Erythroblast (primary cell): Measurements from ENCODE around the gene GNA12.
"Not testable (repeated sequence)": the region's sequence is repeated elsewhere in the genome, so short reads cannot be mapped to it uniquely, and the experiment has no call there.

Experiments
- DNase-seq, 2 experiments: peaks; one replicate each; lab custom pipeline; 2025; lab: John Stamatoyannopoulos, UW
- GATA1 ChIP-seq: IDR thresholded peaks from 2 replicates; pipeline ENCODE4 v1.6.1; 2011; ENCODE audit warnings: low read depth, mild to moderate bottlenecking, control low read depth, low read length, moderate library complexity
- POLR2A ChIP-seq: IDR thresholded peaks from 2 replicates; pipeline ENCODE4 v1.6.1; 2011; ENCODE audit warnings: mild to moderate bottlenecking, low read length

GNA12 gene

DNA sequence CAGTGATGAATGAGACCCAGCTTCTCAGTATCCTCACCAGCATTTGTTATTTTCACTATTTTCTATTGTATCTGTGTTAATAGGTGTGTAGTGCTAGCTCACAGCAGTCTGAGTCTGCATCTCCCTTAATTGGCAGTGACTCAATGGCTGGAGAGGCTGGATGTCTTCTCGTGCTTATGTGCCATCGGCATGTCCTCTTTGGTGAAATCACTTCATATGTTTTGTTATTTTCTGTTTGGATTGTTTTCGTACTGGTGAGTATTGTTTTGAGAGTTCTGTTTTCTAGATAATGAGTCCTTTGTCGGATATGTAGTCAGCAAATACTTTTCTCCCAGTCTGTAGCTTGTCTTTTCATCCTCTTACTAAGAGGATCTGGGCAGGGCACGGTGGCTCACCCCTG is 90.0 kb downstream of the GNA12 start:
- DNase-seq, result no peak
- no peak for TF ChIP-seq GATA1
- no peak for TF ChIP-seq POLR2A

DNA sequence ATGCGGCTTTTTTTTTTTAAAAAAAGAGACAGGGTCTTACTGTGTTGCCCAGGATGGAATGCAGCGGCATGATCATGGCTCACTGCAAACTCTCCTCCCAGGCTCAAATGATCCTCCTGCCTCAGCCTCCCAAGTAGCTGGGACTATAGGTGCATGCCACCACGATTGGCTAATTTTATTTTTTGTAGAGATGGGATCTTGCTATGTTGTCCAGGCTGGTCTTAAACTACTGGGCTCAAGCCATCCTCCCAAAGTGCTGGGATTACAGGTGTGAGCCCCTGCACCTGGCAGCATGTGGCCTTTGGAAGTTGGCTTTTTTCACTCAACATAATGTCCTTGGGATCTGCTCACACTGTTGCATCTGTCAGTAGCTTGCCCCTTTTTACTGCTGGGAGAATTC is 91.0 kb downstream of the GNA12 start:
- TF ChIP-seq GATA1, result no peak
- no peak for TF ChIP-seq POLR2A
- no peak for DNase-seq

DNA sequence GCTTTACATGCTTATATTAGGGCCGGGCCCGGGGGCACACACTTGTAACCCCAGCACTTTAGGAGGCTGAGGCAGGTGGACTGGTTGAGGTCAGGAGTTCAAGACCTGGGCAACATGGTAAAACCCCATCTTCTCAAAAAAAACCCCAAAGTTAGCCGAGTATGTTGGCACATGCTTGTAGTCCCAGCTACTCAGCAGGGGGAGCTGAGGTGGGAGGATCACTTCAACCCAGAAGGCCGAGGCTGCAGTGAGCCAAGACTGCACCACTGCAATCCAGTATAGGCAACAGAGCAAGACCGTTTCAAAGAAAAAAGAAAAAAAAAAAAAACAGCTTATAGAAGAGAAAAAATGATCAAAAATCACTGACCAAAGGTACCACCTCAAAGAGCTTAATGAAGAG is 93.0 kb downstream of the GNA12 start:
- no peak for DNase-seq

DNA sequence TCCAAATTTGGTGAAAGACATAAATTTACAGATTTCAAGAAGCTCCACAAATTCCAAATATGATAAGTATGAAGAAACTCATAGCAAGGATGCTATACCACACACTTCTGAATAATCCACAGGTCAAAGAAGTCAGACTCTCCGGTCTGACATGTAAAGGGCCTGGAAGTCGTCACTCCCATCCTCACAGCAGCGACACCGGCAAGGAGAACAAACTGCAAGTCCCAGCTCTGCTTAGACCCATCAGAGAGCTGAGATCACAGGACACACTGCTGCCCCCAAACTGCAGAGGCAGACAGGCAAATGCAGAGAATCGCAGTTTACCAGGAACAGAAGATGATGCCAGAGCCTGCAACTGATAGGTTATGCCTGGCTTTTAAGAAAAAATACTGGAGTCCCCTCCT is 94.1 kb downstream of the GNA12 start:
- DNase-seq, result peak; percentile 23 to 70
- TF ChIP-seq GATA1 (no peak), POLR2A (no peak)

More for the DNA sequence above, 93.0 kb downstream of the GNA12 start:
- TF ChIP-seq GATA1, result no peak
- no peak for TF ChIP-seq POLR2A

DNA sequence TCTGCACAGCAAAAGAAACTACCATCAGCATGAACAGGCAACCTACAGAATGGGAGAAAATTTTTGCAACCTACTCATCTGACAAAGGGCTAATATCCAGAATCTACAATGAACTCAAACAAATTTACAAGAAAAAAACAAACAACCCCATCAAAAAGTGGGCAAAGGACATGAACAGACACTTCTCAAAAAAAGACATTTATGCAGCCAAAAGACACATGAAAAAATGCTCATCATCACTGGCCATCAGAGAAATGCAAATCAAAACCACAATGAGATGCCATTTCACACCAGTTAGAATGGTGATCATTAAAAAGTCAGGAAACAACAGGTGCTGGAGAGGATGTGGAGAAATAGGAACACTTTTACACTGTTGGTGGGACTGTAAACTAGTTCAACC is 95.4 kb downstream of the GNA12 start:
- not testable (repeated sequence) for DNase-seq

DNA sequence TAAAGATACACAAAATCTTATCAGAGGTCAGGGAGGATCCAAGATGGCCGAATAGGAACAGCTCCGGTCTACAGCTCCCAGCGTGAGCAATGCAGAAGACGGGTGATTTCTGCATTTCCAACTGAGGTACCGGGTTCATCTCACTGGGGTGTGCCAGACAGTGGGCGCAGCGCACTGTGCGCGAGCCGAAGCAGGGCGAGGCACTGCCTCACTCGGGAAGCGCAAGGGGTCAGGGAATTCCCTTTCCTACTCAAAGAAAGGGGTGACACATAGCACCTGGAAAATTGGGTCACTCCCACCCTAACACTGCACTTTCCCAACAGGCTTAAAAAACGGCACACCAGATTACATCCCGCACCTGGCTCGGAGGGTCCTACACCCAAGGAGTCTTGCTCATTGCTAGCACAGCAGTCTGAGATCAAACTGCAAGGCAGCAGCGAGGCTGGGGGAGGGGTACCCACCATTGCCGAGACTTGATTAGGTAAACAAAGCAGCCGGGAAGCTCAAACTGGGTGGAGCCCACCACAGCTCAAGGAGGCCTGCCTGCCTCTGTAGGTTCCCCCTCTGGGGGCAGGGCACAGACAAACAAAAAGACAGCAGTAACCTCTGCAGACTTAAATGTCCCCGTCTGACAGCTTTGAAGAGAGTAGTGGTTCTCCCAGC is 100.5 kb downstream of the GNA12 start:
- DNase-seq, result not testable (repeated sequence)

DNA sequence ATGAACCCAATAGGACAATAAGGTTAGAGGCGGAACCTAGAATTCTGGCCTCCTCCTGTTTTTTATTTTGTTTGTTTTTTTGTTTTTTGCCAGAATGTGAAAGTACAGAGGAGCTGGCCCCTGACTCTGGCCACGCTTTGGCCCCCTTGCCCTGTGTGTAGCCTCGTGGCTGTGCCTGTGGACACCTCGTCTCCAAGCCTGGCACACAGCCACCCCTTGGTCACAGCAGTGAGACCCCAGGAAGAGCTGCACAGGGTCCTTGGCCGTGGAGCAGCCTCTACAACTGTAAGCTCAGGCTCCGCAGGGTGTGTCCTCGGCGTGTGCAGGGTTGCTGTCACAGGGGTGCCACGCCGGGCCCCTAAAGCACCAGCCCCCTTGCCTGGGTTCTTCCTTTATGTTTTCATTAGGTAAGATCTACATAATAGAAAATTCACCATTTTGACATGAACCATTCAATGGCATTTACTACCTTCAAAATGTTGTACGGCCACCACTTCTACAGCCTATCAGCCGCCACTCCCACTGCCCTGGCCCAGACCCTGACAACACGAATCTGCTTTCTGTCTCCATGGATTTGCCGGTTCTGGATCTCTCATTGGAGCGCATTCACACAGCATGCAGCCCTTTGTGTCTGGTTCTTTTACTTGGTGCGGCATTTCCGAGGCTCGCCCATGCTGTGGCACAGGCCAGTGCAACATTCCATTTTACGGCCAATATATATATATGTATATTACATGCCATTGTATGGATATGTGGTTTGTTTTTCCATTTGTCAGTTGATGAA is 105.2 kb downstream of the GNA12 start:
- no peak for TF ChIP-seq GATA1
- TF ChIP-seq POLR2A, result no peak
- no peak for DNase-seq

DNA sequence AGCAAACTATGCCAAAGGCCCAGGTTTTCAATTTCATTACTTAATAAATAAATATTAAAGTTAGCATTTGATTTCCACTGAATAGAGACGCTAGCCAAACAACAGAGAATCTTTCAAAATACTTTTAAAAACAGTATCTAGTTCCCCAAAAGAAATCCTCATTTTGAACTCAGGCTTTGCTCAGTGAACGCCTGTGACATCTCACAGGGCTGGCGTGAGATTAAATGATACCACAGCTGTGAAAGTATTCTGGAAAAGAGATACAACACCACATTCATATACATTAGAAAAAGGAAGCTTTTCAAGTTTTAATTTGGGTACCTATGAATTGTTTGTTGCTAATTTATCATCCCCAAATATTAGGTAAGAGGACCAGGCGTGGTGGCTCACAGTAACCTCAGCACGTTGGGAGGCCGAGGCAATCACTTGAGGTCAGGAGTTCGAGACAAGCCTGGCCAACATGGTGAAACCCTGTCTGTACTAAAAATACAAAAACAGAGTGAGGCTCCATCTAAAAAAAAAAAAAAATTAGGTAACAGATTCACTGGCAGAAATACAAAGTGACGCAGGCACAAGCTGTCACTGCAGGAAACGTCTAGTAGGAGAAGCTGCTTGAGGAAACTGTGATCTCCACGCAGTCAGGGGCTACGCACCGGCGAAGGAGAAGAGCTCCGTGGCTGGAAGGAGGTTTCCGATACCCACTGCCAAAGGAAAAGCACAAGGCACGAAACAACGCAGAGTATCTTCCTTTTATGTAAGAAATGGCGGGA is 106.2 kb downstream of the GNA12 start:
- TF ChIP-seq GATA1, result no peak
- TF ChIP-seq POLR2A, result no peak
- DNase-seq, result peak; percentile 41 to 47

DNA sequence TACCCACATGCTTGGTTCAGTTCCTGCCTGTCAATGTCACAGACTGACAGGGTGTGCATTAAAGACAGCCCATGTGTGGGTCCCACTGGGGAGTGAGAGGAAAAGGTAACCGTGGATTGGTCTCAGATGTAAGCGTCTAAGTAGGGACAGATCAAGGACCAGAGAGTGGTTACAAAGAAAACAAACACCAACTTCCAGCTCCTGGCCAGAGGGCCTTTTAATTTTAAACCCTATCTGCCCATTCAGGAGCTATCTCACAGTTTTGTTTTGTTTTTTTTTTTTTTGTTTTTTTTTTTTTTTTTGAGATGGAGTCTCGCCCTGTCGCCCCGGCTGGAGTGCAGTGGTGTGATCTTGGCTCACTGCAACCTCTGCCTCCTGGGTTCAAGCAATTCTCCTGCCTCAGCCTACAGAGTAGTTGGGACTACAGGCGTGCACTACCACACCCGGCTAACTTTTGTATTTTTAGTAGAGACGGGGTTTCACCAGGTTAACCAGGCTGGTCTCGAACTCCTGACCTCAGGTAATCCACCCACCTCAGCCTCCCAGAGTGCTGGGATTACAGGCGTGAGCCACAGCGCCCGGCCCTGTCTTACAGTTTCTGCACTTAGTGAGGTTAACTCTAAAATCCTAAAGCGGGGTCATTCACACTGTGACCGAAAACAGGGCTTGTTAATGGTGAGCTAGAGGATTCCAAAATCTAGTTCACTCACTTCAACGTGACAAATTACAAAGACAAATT is 106.9 kb downstream of the GNA12 start:
- DNase-seq, result not testable (repeated sequence)

DNA sequence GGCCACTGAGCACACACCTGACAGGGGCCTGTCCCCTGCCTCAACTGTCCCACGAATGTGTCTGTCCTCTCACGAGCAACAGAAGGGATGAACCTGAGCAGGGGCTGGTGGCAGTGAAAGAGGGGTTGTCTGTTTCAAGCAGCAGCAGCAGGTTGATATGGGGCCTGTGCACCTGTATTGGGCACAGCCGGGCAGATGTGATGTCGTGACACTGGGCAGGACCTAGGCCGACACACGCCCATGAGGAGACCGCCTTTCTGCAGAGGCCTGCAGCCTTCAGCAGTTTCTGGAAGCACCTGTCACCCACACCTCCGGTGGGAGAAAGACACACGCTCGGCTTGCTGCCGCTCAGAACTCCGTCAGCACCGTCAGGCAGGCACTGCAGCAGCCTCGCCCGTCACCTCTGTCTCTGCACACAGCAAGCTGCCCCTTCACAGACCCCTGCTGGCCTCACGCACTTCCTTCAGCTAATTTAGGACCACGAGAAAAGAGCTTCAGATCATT is 107.6 kb downstream of the GNA12 start:
- TF ChIP-seq GATA1 (no peak), POLR2A (no peak)
- DNase-seq, result peak in 1 of 2 experiments; percentile 35

DNA sequence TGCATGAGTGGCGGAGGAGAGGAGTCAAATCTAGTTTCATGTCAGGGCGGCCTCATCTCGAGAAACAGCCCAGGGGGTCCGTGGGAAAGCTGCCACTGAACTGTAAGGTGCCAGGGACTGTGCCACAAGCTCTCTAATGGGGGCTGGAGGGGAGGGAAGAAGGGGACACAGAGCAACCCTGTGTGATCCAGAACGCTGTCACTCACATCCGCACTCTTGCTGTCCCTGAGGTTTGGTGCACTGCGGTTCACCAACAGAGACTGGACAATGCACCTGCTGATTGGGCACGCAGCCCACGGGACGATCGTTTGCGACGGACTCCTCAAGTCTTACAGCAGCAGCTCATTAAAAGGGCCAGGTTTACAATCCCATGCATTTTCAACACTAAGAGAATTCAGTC is 108.4 kb downstream of the GNA12 start:
- TF ChIP-seq POLR2A (no peak), GATA1 (no peak)
- DNase-seq, result no peak

DNA sequence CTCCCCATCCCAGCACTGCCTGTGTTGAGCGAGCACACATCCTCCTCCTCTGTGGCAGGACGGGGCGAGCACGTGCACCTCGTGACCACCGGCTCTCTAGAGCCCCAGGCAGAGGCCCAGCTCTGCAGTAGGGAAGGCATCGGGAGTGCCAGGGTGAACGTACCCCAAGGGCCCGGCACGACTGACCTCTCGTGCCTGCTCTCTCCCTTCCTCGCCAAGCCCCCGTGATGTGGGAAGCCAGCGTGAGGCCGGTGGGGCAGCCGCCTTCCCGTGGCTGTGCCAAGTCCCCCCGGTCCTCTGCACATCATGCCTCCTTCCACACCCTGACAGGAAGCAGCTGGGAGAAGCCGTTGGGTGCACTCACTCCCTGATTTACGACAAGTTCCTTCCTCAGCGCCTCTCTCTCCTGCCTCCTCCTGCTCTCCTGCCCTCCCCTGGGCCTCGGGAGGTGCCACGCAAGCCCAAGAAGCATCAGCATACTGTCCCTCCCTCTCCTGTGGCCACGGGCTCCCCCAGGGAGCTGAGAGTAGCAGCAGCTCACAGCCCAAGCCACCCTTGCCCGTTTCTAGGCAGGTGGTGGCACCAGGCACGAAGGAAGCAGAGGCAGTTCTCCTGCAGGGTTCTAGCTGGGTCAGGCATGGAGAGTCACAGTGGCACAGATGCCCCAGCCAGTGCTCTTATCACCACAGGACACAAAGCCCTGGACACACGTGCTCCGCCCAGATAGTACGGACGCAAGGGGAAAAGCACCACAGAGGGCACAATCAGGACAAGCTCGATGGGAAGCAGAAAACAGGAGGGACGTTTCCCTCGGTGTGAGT is 109.1 kb downstream of the GNA12 start:
- peak; percentile 87 for TF ChIP-seq GATA1
- TF ChIP-seq POLR2A, result peak; percentile 82

More for the DNA sequence above, 109.1 kb downstream of the GNA12 start:
- DNase-seq, result peak; percentile 93 to 97
